Endodermal cell (in vitro differentiated cells): ENCODE measurements around the gene ADAMTS18. TPM values are rescaled to one million over a fixed set of nuclear protein-coding genes. Genes with fewer than 3 reads are reported as not detected.

Experiments used
- DNase-seq: peaks from one replicate; pipeline ENCODE4 v3.0.0-alpha.2; 2017
- H3K27ac ChIP-seq: 2 replicates; pipeline ENCODE4 v1.5.1; 2013; ENCODE audit warnings: mild to moderate bottlenecking, low read depth, low read length, moderate library complexity
- H3K27me3 ChIP-seq: 2 replicates; pipeline ENCODE4 v1.6.1; 2013; ENCODE audit warnings: mild to moderate bottlenecking, low read length, moderate library complexity; ENCODE audit not compliant: insufficient read depth, control insufficient read depth, poor library complexity, severe bottlenecking
- H3K36me3 ChIP-seq: 2 replicates; pipeline ENCODE4 v1.7.0; 2013; ENCODE audit warnings: mild to moderate bottlenecking, low read length, moderate library complexity; ENCODE audit not compliant: control insufficient read depth, insufficient read depth
- H3K4me1 ChIP-seq: one replicate; pipeline ENCODE4 v1.7.0; 2013; ENCODE audit warnings: low read length; ENCODE audit not compliant: control insufficient read depth, insufficient read depth
- H3K4me3 ChIP-seq: 2 replicates; pipeline ENCODE4 v1.5.1; 2013; ENCODE audit warnings: mild to moderate bottlenecking, low read length, moderate library complexity
- H3K9ac ChIP-seq: 2 replicates; pipeline ENCODE4 v1.6.1; 2013; ENCODE audit warnings: mild to moderate bottlenecking, low read length, moderate library complexity; ENCODE audit not compliant: poor library complexity, severe bottlenecking; ENCODE audit errors: extremely low read depth
- H3K9me3 ChIP-seq: 2 replicates; pipeline ENCODE4 v1.6.1; 2013; ENCODE audit warnings: mild to moderate bottlenecking, low read length, moderate library complexity; ENCODE audit not compliant: control insufficient read depth
- H3K27ac Mint-ChIP-seq: 2 replicates; pipeline ENCODE4 v1.8.0; 2020; ENCODE audit warnings: mixed read lengths
- H3K27me3 Mint-ChIP-seq: 2 replicates; pipeline ENCODE4 v1.8.0; 2021; ENCODE audit warnings: mild to moderate bottlenecking, mixed read lengths; ENCODE audit not compliant: insufficient read depth
- H3K36me3 Mint-ChIP-seq: 2 replicates; pipeline ENCODE4 v1.8.0; 2020; ENCODE audit warnings: low read depth, mixed read lengths
- H3K4me1 Mint-ChIP-seq: 2 replicates; pipeline ENCODE4 v1.8.0; 2020; ENCODE audit warnings: mixed read lengths
- H3K4me3 Mint-ChIP-seq: 2 replicates; pipeline ENCODE4 v1.8.0; 2020; ENCODE audit warnings: mild to moderate bottlenecking, moderate library complexity, mixed read lengths
- H3K9me3 Mint-ChIP-seq: 2 replicates; pipeline ENCODE4 v1.8.0; 2020; ENCODE audit warnings: mild to moderate bottlenecking, mixed read lengths
- CTCF ChIP-seq: fragments of 200-600 bp; sonication (generic); conservative IDR thresholded peaks from 2 replicates; pipeline ENCODE4 v1.5.0; 2021; ENCODE audit warnings: antibody characterized with exemption, mild to moderate bottlenecking
- WGBS, 2 experiments: methylation state at CpG; one replicate each; pipeline versions ENCODE4 v1.1.5 to v1.1.7; 2013; ENCODE audit warnings: missing lambda C conversion rate in 2 of 2, mixed read lengths in 1 of 2; ENCODE audit not compliant: insufficient coverage in 1 of 2, insufficient read length in 1 of 2; 5-methylcytosine and 5-hydroxymethylcytosine counted together
- total RNA-seq, 2 donors: library from RNA; stranded (reverse); fragmentation: NEBNext Ultra II Directional in 1 of 2; extraction: Animal tissue kit (Norgen Biotek cat#: 25700) in 1 of 2; gene quantifications; 2 replicates in 1 of 2; 3 replicates in 1 of 2; pipeline ENCODE4 v1.2.1, GENCODE V29; 2021

The ADAMTS18 gene
- total RNA-seq, 2 donors from 2014 or later, result 7.9 to 12.4 TPM

GRCh38 chr16:77310877-77311276, 124.0 kb downstream of the ADAMTS18 start:
- peaks cover 10% of the 10 kb centered on the region for H3K36me3 ChIP-seq
- H3K4me1 ChIP-seq, result no peaks in the 10 kb centered on the region
- peaks cover 4% of the 10 kb centered on the region for H3K4me1 Mint-ChIP-seq
- H3K36me3 Mint-ChIP-seq, result peaks cover 24% of the 10 kb centered on the region
- no peak for DNase-seq
- no peaks in the 10 kb centered on the region for H3K9me3 ChIP-seq
- H3K9me3 Mint-ChIP-seq, result no peaks in the 10 kb centered on the region
- H3K27me3 Mint-ChIP-seq, result no peaks in the 10 kb centered on the region
- no peak overlapping the region for H3K4me3 Mint-ChIP-seq
- H3K27ac Mint-ChIP-seq, result no peak overlapping the region
- H3K9ac ChIP-seq, result no peak overlapping the region
- no peak overlapping the region for H3K27ac ChIP-seq
- no peaks in the 10 kb centered on the region for H3K27me3 ChIP-seq
- no CpG with 5 or more reads among the region's 1 CpG for WGBS, 2 experiments
- no peak overlapping the region for H3K4me3 ChIP-seq
- no peak for TF ChIP-seq CTCF

- no peak for DNase-seq
- H3K36me3 ChIP-seq, result peaks cover 8% of the 10 kb centered on the region
- no peak overlapping the region for H3K27ac ChIP-seq
- no peaks in the 10 kb centered on the region for H3K27me3 ChIP-seq
- no peak overlapping the region for H3K4me3 Mint-ChIP-seq
- H3K4me1 Mint-ChIP-seq, result peaks cover 4% of the 10 kb centered on the region
- no peaks in the 10 kb centered on the region for H3K27me3 Mint-ChIP-seq
- H3K4me1 ChIP-seq, result no peaks in the 10 kb centered on the region
- H3K36me3 Mint-ChIP-seq, result peaks cover 13% of the 10 kb centered on the region
- no peaks in the 10 kb centered on the region for H3K9me3 Mint-ChIP-seq
- WGBS, 2 experiments, result 58% methylated on average over 1 of the region's 1 CpG; no CpG with 5 or more reads in 1 of the 2 experiments
- no peak overlapping the region for H3K27ac Mint-ChIP-seq
- TF ChIP-seq CTCF, result no peak
- H3K4me3 ChIP-seq, result no peak overlapping the region
- no peak overlapping the region for H3K9ac ChIP-seq
- H3K9me3 ChIP-seq, result no peaks in the 10 kb centered on the region
These were observed 126.7 kb downstream of the ADAMTS18 start for GRCh38 chr16:77308163-77308561.

- H3K9me3 Mint-ChIP-seq, result no peaks in the 10 kb centered on the region
- peaks cover 4% of the 10 kb centered on the region for H3K4me1 Mint-ChIP-seq
- Histone ChIP-seq H3K9ac (no peak overlapping the region), H3K4me3 (no peak overlapping the region), H3K27ac (no peak overlapping the region), H3K9me3 (no peaks in the 10 kb centered on the region), H3K27me3 (no peaks in the 10 kb centered on the region), H3K36me3 (peaks cover 8% of the 10 kb centered on the region), H3K4me1 (no peaks in the 10 kb centered on the region)
- no peak for DNase-seq
- peaks cover 7% of the 10 kb centered on the region for H3K36me3 Mint-ChIP-seq
- no peak for TF ChIP-seq CTCF
- WGBS, 2 experiments, result 84 to 94% methylated on average over 6 to 8 of the region's 8 CpGs
- no peak overlapping the region for H3K4me3 Mint-ChIP-seq
- no peak overlapping the region for H3K27ac Mint-ChIP-seq
- no peaks in the 10 kb centered on the region for H3K27me3 Mint-ChIP-seq
These were observed 127.2 kb downstream of the ADAMTS18 start for GRCh38 chr16:77307426-77308162.
